ENCODE data around the gene KLHL29. TPM values are rescaled to one million over a fixed set of nuclear protein-coding genes. Genes with fewer than 3 reads are reported as not detected.

Gene KLHL29
- total RNA-seq, 3 donors from 2014 or later = 2.6 to 13.0 (median 5.5) TPM

DNA sequence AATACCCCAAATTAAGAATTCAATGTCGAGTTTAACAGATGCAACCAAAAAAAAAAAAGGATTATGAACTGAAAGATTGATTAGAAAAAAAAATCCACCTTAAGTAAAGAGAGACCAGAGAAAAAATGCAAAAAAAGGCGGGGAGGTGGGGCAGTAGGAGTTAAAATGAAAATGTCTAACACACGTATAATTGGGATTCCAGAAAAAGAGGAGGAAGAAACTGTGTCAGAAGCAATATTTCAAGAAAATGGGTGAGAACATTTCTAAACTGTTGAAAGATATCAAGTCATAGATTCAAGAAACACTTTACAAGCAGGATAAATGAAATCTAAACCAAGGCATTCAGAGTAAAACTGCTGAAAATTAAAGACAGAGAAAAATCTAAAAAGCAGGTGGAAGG lies 226.9 kb downstream of the KLHL29 start:
- no peak overlapping the region for H3K4me3 ChIP-seq
- H3K36me3 ChIP-seq (ENCODE audit: low read depth) = no peaks in the 10 kb centered on the region
- TF ChIP-seq, protein P1, sequence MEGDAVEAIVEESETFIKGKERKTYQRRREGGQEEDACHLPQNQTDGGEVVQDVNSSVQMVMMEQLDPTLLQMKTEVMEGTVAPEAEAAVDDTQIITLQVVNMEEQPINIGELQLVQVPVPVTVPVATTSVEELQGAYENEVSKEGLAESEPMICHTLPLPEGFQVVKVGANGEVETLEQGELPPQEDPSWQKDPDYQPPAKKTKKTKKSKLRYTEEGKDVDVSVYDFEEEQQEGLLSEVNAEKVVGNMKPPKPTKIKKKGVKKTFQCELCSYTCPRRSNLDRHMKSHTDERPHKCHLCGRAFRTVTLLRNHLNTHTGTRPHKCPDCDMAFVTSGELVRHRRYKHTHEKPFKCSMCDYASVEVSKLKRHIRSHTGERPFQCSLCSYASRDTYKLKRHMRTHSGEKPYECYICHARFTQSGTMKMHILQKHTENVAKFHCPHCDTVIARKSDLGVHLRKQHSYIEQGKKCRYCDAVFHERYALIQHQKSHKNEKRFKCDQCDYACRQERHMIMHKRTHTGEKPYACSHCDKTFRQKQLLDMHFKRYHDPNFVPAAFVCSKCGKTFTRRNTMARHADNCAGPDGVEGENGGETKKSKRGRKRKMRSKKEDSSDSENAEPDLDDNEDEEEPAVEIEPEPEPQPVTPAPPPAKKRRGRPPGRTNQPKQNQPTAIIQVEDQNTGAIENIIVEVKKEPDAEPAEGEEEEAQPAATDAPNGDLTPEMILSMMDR (IDR thresholded peaks at IDR 0.05) = no peak
- ATAC-seq (no peak), DNase-seq (no peak)
- H3K4me1 ChIP-seq (ENCODE audit: low read depth) = no peaks in the 10 kb centered on the region
- intact Hi-C loops (cut with DNase I, micrococcal nuclease) = no loop called here
- peaks cover 5% of the 10 kb centered on the region for H3K9me3 ChIP-seq

DNA sequence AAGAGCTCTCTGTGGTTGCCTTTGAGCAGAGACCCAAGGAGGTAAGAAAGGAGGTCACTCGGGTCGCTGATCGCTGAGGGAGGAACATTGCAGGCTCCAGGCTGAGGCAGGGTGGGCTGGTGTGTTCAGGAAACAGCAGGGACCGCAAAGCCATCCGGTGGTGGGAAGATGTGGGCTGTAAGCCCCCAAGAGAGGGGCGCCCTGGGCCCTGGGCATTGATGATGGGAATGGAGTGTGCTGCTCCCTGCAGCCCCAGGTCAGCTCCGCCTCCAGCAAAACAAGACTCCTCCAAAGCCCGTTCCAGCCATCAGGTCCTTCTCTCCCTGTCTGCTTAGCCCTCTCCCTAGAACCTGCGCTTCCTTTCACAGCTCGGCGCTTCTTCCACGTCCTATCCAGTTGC lies 229.7 kb downstream of the KLHL29 start:
- DNase-seq = no peak
- intact Hi-C loops (cut with DNase I, micrococcal nuclease) = no loop called here
- Histone ChIP-seq H3K4me1 (ENCODE audit: low read depth) (no peaks in the 10 kb centered on the region), H3K36me3 (ENCODE audit: low read depth) (no peaks in the 10 kb centered on the region), H3K4me3 (no peak overlapping the region), H3K9me3 (peaks cover 4% of the 10 kb centered on the region)
- ATAC-seq = no peak
- TF ChIP-seq, protein P1 (IDR thresholded peaks at IDR 0.05) = no peak

DNA sequence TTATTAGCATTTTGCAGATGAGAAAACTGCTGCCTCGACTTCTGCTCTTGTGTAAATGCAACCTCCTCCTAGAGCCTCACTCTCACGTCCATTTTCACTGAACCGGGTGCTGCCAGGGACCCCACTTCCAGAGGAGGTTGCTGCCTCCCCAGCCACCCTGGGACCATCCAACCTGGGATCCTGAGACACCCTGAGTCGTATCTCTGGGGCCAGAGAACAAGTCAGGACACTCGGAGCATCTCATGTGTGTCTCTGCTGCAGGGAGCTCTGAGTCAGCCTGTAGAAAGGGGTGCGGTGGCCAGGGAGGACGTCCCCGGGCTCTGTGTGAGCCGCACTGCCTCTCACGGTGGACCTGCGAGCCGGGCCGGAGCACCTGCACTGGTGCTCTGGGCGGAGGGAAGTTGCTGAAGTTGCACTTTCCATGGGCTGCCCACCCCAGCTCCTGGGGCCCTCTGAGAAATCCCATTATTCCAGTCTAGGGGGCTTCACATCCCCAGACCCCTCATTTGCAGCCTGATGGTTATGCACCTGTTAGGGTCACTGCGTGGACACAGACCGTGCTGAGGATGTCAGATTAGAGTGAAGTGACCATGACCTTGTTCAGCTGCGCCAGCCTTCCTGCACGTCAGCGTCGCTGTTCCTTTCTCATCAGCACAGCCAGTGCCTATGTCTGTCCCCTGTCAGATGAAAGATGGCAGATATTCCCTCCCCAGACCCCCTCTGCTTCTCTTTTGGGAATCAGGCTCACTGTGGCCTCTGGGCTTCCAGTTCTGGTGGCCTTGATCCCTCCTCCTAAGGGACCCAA lies 230.4 kb downstream of the KLHL29 start:
- Histone ChIP-seq H3K4me3 (no peak overlapping the region), H3K9me3 (peaks cover 4% of the 10 kb centered on the region), H3K4me1 (ENCODE audit: low read depth) (no peaks in the 10 kb centered on the region), H3K36me3 (ENCODE audit: low read depth) (no peaks in the 10 kb centered on the region)
- ATAC-seq (no peak), DNase-seq (no peak)
- intact Hi-C loops (cut with DNase I, micrococcal nuclease) = no loop called here
- TF ChIP-seq, protein P1 (IDR thresholded peaks at IDR 0.05) = no peak

DNA sequence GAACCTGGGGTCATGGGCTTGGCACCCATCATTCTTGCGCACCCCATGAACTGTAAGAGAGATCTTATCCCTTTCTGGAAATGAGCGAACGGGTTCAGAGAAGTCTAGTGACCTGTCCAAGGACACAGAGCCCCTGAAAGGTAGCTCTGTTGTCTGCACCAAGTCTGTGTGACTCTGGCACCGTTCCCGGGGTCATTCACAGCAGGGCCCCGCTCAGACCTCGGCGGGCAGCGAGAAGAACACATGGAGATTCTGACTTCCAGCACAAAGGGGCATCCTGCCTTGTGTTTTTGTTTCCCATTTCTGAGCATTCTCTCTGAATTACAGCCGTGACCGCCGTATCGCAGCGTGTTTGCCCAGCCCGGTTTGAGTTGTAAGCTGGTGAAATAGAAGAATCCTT lies 231.7 kb downstream of the KLHL29 start:
- intact Hi-C loops (cut with DNase I, micrococcal nuclease) = no loop called here
- TF ChIP-seq, protein P1 (IDR thresholded peaks at IDR 0.05) = no peak
- no peak for DNase-seq

DNA sequence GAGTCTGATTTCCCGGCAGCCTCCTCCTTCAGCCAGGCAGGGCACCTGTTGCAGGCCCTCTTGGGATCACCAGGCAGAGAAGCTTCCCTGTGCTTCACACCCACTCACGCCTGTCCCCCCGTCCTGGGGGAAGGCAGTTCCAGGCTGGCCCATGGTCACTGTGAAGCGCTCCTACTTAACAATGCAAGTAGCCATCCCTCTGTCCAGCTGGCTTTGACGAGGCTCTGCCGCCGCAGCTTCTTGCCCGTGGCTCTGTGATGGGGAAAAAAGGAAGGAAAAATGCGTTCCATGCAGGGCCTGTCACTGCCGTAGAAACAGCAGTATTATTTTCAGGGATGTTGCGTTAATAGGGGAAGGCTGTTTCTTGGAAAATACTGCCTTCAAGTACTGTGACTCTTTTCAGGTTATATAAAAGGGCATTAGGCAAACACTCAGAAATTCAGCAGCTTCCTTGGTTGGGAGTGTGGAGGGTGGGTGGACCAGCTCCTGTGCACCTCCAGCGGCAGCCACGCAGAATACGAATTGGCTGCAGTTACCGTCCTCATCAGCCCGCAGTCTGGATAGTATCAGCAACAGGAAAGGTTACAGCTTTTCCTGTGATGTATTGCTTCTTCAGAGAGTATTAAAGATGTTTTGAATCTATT lies 232.3 kb downstream of the KLHL29 start:
- Histone ChIP-seq H3K4me3 (no peak overlapping the region), H3K36me3 (ENCODE audit: low read depth) (no peaks in the 10 kb centered on the region), H3K4me1 (ENCODE audit: low read depth) (peaks cover 3% of the 10 kb centered on the region), H3K9me3 (no peaks in the 10 kb centered on the region)
- intact Hi-C loops (cut with DNase I, micrococcal nuclease) = no loop called here
- ATAC-seq (peak; percentile 52), DNase-seq (no peak)
- TF ChIP-seq, protein P1 (IDR thresholded peaks at IDR 0.05) = no peak

More for the DNA sequence above, 231.7 kb downstream of the KLHL29 start:
- H3K9me3 ChIP-seq = peaks cover 3% of the 10 kb centered on the region
- H3K4me3 ChIP-seq = no peak overlapping the region
- peaks cover 3% of the 10 kb centered on the region for H3K4me1 ChIP-seq (ENCODE audit: low read depth)
- ATAC-seq = no peak
- no peaks in the 10 kb centered on the region for H3K36me3 ChIP-seq (ENCODE audit: low read depth)
